Uterus (tissue), 4 donors: ENCODE measurements around the gene BRCA2. TPM values are rescaled to one million over a fixed set of nuclear protein-coding genes. Genes with fewer than 3 reads are reported as not detected.
A peak's percentile ranks its signal among the peaks of the same experiment; 100 is the strongest.

Experiments
- DNase-seq, 2 donors: peaks; one replicate each; pipeline ENCODE4 v3.0.0-alpha.2; 2019 to 2020
- H3K27ac ChIP-seq, 2 donors: fragments of 200-600 bp; sonication (generic); 1 replicate in 1 of 2; 2 replicates in 1 of 2; pipeline ENCODE4 v1.5.1; 2016 to 2018
- H3K27me3 ChIP-seq, 2 donors: fragments of 200-600 bp; sonication (generic); one replicate each; pipeline ENCODE4 v1.5.1; 2018 to 2019; ENCODE audit warnings: control low read depth in 1 of 2
- H3K36me3 ChIP-seq, 2 donors: fragments of 200-600 bp; sonication (generic); one replicate each; pipeline ENCODE4 v1.5.1; 2019; ENCODE audit warnings: control low read depth in 1 of 2
- H3K4me1 ChIP-seq, 2 donors: fragments of 200-600 bp; sonication (generic); one replicate each; pipeline ENCODE4 v1.5.1; 2018 to 2019; ENCODE audit warnings: control low read depth in 1 of 2
- H3K4me3 ChIP-seq, 2 donors: fragments of 200-600 bp; sonication (generic); 1 replicate in 1 of 2; 2 replicates in 1 of 2; pipeline ENCODE4 v1.5.1; 2018 to 2019; ENCODE audit warnings: mild to moderate bottlenecking in 1 of 2
- H3K9me3 ChIP-seq, 2 donors: fragments of 200-600 bp; sonication (generic); one replicate each; pipeline ENCODE4 v1.5.1; 2019; ENCODE audit warnings: control low read depth in 1 of 2
- CTCF ChIP-seq, 4 experiments: fragments of 200-600 bp in 2 of 4; fragments of 450-650 bp in 2 of 4; sonication (generic) in 2 of 4; IDR thresholded peaks; one replicate each; pipeline ENCODE4 v1.5.1; 2016 to 2019; ENCODE audit warnings: antibody characterized with exemption in 4 of 4, mild to moderate bottlenecking in 2 of 4, moderate library complexity in 1 of 4
- POLR2A ChIP-seq, 2 donors: fragments of 450-650 bp; IDR thresholded peaks; one replicate each; pipeline ENCODE4 v1.6.1; 2016; ENCODE audit warnings: antibody characterized with exemption in 2 of 2, mild to moderate bottlenecking in 1 of 2, moderate library complexity in 1 of 2
- intact Hi-C: fragments of 100-400 bp; cut with DNase I; formaldehyde crosslinking; loops from one replicate; pipeline ENCODE4 v1.15.1; 2023; ENCODE audit warnings: low total_unique reads
- total RNA-seq, 4 donors: library from RNA; depleted of rRNA in 3 of 4; stranded (reverse); fragments of >200 nt in 3 of 4; gene quantifications; one replicate each; pipeline versions ENCODE4 v1.1.0 to v1.2.4, GENCODE V29; 2014 to 2023
- donor health status: DM: yes; HTN: yes; CAD: no.

Gene BRCA2
- total RNA-seq, 4 donors from 2014 or later = 0.26 to 11.5 (median 0.89) TPM

- TF ChIP-seq POLR2A (IDR thresholded peaks at IDR 0.05) (no peak), CTCF (IDR thresholded peaks at IDR 0.05) (no peak)
- DNase-seq = peak; percentile 57 to 64
- intact Hi-C loops = no loop called here
Observed at GRCh38 chr13:32426990-32427851, 111.9 kb downstream of the BRCA2 start.

GRCh38 chr13:32427852-32428580, 112.7 kb downstream of the BRCA2 start, which contains the start of gene N4BP2L1:
TSS of gene N4BP2L1 (minus strand) at chr13:32428130. CDS start at chr13:32428082, 48 bp downstream.
- peaks cover 0 to 3% of the 10 kb centered on the region in 2 donors for H3K4me1 ChIP-seq
- intact Hi-C loops = no loop called here

More at GRCh38 chr13:32426990-32427851, 111.9 kb downstream of the BRCA2 start:
- Histone ChIP-seq H3K4me1 (peaks cover 0 to 6% of the 10 kb centered on the region in 2 donors), H3K36me3 (no peaks in the 10 kb centered on the region), H3K4me3 (peak overlapping the region; percentile 63 to 97), H3K27ac (peak overlapping the region; percentile 93 to 96), H3K27me3 (no peaks in the 10 kb centered on the region), H3K9me3 (no peaks in the 10 kb centered on the region)

GRCh38 chr13:32428581-32429432, 113.5 kb downstream of the BRCA2 start:
- Histone ChIP-seq H3K36me3 (no peaks in the 10 kb centered on the region), H3K4me3 (peak overlapping the region; percentile 63 to 97), H3K4me1 (no peaks in the 10 kb centered on the region), H3K9me3 (no peaks in the 10 kb centered on the region), H3K27me3 (no peaks in the 10 kb centered on the region), H3K27ac (peak overlapping the region; percentile 93 to 96)
- no peak for TF ChIP-seq POLR2A (IDR thresholded peaks at IDR 0.05)
- no peak for TF ChIP-seq CTCF (IDR thresholded peaks at IDR 0.05)
- DNase-seq = no peak
- intact Hi-C loops = no loop called here

More at GRCh38 chr13:32427852-32428580, 112.7 kb downstream of the BRCA2 start, which contains the start of gene N4BP2L1:
- Histone ChIP-seq H3K9me3 (no peaks in the 10 kb centered on the region), H3K4me3 (peak within 1 kb of the TSS; percentile 63 to 97), H3K27ac (peak within 1 kb of the TSS; percentile 93 to 96), H3K36me3 (no peaks in the 10 kb centered on the region), H3K27me3 (no peaks in the 10 kb centered on the region)
- TF ChIP-seq POLR2A (IDR thresholded peaks at IDR 0.05) = peak; percentile 86 to 96
- TF ChIP-seq CTCF (IDR thresholded peaks at IDR 0.05) = peak in 2 of 4 experiments; percentile 1 to 11
- DNase-seq = peak; percentile 75 to 81

- Histone ChIP-seq H3K4me3 (no peak overlapping the region), H3K27me3 (no peaks in the 10 kb centered on the region), H3K4me1 (no peaks in the 10 kb centered on the region), H3K9me3 (no peaks in the 10 kb centered on the region), H3K36me3 (no peaks in the 10 kb centered on the region), H3K27ac (peak overlapping the region; percentile 93 to 96)
- intact Hi-C loops = no loop called here
- DNase-seq = no peak
- TF ChIP-seq CTCF (IDR thresholded peaks at IDR 0.05) (no peak), POLR2A (IDR thresholded peaks at IDR 0.05) (no peak)
Observed at GRCh38 chr13:32429433-32429909, 114.2 kb downstream of the BRCA2 start.
